ENCODE results near the gene DMWD. TPM values are rescaled to one million over a fixed set of nuclear protein-coding genes. Genes with fewer than 3 reads are reported as not detected.

DMWD gene
- polyA plus RNA-seq, 1 of the 3 experiments (the other 2 are of a cell fraction): 40.6 TPM

DNA sequence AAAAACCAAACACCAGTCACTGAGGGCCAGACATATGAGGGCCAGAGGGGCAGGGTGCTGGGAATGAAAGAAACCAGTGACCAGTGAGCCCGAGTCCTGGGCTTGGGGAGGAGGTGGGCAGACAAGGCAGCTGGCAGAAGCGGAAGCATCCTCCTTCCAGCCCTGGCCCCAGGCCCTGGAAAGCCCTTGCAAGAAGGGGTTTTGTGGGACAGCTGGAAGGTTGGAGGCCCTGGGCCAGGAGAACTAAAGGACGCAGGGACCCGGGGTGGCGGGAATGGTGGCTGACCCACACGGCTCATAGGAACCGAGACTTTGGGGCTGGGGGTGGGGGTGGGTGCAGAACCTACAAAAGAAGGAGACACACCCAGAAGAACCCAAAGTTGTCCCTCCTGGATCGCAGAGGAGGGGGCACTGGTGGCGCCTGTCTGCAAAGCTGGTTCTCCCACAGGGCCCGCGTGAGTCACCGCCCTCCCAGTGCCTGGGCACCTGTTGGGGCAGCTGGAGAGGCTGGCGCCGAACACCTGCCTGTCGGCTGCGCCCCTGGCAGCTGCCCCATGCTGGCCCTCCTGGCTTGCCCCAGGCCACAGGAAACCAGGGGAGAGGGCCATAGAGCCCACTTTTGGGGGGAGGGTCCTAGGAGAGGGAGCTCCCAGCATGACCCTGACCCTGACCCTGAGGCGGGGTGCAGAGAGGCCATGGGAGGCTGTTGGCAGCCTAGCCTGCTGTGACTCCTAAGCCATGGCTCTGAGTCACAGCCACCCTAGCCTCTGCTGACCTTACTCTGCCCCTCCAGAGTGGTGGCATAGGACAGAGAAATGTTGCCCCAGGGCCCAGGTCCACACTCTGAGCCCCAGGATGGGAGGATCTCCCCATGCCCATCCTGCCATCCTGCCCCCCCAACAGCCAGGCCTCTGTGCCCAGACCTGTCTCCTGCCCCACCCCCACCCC, 11.2 kb downstream of the DMWD start (continued):
- TF ChIP-seq FOSL2 (IDR thresholded peaks at IDR 0.05; ENCODE audit: borderline replicate concordance, low read depth): 0 out of 2 replicates have a peak, but pooled peaks have one; percentile 4

DNA sequence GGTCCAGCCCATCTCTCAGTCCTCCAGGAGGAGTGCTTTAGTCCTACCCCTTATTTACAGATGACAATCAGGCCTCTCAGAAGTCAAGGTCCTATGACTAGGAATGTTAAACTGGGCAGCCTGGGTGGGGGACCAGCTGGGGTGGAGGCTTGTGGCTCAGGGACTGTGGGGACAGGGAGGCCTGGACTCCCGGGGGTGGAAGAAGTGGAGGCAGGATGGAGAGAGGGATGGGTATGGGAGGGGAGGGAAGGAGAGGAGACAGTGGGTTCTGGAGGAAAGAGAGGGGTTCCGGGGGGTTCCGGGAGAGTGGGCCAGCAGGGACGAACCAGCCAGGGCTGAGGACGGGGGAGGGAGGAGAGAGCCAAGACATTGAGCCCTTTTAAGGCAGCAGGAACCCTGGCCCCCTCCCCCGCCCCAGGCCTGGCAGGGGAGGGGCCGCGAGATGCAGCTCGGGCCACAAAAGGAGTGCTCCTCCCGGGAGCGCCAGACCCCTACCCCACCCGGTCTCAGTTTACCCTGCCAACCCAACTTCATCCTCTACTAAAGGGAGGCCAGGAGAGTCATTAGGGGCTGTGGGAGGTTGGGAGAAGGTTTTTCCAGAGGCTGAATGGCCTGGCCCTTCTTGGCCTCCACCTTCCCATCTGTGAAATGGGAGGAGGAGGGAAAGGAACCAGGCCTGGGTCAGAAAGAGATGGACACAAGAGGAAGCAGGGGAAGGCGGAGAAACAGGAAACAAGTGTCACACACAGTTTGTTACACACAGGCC, 12.0 kb downstream of the DMWD start:
- Histone ChIP-seq H3K79me2 (ENCODE audit: insufficient read depth) (peaks cover 42% of the 10 kb centered on the region), H3K4me3 (ENCODE audit: low read depth in 2 of 2, low read length in 1 of 2) (peak overlapping the region; percentile 47 to 54; a peak in 2 of 4 replicates)
- CTCF ChIA-PET: interaction anchor here (5.1 kb wide), 1 partner anchor 11 kb away, joined by 27 read pairs; the partner anchor contains the start of gene SIX5

More for the DNA sequence above, 12.0 kb downstream of the DMWD start:
- Histone ChIP-seq H3F3A (replicated peaks; ENCODE audit: insufficient read depth) (peaks cover 23% of the 10 kb centered on the region), H2AFZ (ENCODE audit: low read depth) (no peak overlapping the region), H3K27me3 (ENCODE audit: insufficient read depth) (no peaks in the 10 kb centered on the region), H3K36me3 (replicated peaks in 1 of 2; ENCODE audit: control insufficient read depth in 1 of 2, insufficient read depth in 2 of 2, low read length in 1 of 2) (peaks cover 15 to 45% of the 10 kb centered on the region in 2 experiments), H3K27ac (ENCODE audit: low read depth in 2 of 2, low read length in 1 of 2) (peak overlapping the region; percentile 36 to 99; a peak in 3 of 4 replicates), H3K9me3 (no peaks in the 10 kb centered on the region), H3K4me1 (ENCODE audit: control insufficient read depth in 1 of 2, insufficient read depth in 2 of 2, low read depth in 1 of 2, low read length in 1 of 2) (peaks cover 22 to 30% of the 10 kb centered on the region in 2 experiments; a peak in 3 of 4 replicates), H3K9ac (no peak overlapping the region), H3K9me2 (no peaks in the 10 kb centered on the region), H3K4me2 (peak overlapping the region; percentile 90), H4K20me1 (ENCODE audit: insufficient read depth) (0 out of 2 replicates have a peak, but pooled peaks cover 8% of the 10 kb centered on the region)
- no peak for DNase-seq
- POLR2A ChIA-PET: interaction anchor here (2.7 kb wide), 1 partner anchor 10 kb away, joined by 7 read pairs; no protein-coding TSS in a partner anchor
- WGBS (ENCODE audit: low lambda C conversion rate): 87% methylated on average over 13 of the region's 13 CpGs
- no peak for TF ChIP-seq SIN3A (IDR thresholded peaks at IDR 0.05; ENCODE audit: borderline replicate concordance, low read depth, low read length)
- no peak for TF ChIP-seq USF2 (IDR thresholded peaks at IDR 0.05; ENCODE audit: borderline replicate concordance, low read depth, low read length)
- no peak for TF ChIP-seq FOXJ3 (CRISPR knock-in tag; IDR thresholded peaks at IDR 0.05)
- TF ChIP-seq FOXM1 (IDR thresholded peaks at IDR 0.05; ENCODE audit: low read depth): no peak
- no peak for TF ChIP-seq EP300 (IDR thresholded peaks at IDR 0.05; ENCODE audit: borderline replicate concordance in 1 of 2, low read depth in 1 of 2, low read length in 1 of 2)
- no peak for TF ChIP-seq EZH2phosphoT487 (IDR thresholded peaks at IDR 0.05; ENCODE audit: borderline replicate concordance, low read depth)
- TF ChIP-seq RXRA (IDR thresholded peaks at IDR 0.05; ENCODE audit: borderline replicate concordance, low read depth): no peak
- TF ChIP-seq, protein P1, sequence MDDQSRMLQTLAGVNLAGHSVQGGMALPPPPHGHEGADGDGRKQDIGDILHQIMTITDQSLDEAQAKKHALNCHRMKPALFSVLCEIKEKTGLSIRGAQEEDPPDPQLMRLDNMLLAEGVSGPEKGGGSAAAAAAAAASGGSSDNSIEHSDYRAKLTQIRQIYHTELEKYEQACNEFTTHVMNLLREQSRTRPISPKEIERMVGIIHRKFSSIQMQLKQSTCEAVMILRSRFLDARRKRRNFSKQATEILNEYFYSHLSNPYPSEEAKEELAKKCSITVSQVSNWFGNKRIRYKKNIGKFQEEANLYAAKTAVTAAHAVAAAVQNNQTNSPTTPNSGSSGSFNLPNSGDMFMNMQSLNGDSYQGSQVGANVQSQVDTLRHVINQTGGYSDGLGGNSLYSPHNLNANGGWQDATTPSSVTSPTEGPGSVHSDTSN (IDR thresholded peaks at IDR 0.05): no peak
- TF ChIP-seq TAF1 (IDR thresholded peaks at IDR 0.05; ENCODE audit: borderline replicate concordance, low read depth, low read length): no peak
- no peak for TF ChIP-seq MEF2A (IDR thresholded peaks at IDR 0.05; ENCODE audit: borderline replicate concordance, low read depth)
- TF ChIP-seq, protein P2, sequence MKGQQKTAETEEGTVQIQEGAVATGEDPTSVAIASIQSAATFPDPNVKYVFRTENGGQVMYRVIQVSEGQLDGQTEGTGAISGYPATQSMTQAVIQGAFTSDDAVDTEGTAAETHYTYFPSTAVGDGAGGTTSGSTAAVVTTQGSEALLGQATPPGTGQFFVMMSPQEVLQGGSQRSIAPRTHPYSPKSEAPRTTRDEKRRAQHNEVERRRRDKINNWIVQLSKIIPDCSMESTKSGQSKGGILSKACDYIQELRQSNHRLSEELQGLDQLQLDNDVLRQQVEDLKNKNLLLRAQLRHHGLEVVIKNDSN (IDR thresholded peaks at IDR 0.05; ENCODE audit: borderline replicate concordance, low read depth): no peak
- TF ChIP-seq TEAD4 (IDR thresholded peaks at IDR 0.05; ENCODE audit: borderline replicate concordance, insufficient read depth): no peak
- no peak for TF ChIP-seq ELF1 (IDR thresholded peaks at IDR 0.05)
- TF ChIP-seq, protein P3, sequence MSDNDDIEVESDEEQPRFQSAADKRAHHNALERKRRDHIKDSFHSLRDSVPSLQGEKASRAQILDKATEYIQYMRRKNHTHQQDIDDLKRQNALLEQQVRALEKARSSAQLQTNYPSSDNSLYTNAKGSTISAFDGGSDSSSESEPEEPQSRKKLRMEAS (IDR thresholded peaks at IDR 0.05; ENCODE audit: low read depth): no peak
- no peak for TF ChIP-seq YY1 (IDR thresholded peaks at IDR 0.05; ENCODE audit: low read depth)

Measured in SK-N-SH (cell line).